ENCODE results near the gene ADAM8.

The ADAM8 gene

DNA sequence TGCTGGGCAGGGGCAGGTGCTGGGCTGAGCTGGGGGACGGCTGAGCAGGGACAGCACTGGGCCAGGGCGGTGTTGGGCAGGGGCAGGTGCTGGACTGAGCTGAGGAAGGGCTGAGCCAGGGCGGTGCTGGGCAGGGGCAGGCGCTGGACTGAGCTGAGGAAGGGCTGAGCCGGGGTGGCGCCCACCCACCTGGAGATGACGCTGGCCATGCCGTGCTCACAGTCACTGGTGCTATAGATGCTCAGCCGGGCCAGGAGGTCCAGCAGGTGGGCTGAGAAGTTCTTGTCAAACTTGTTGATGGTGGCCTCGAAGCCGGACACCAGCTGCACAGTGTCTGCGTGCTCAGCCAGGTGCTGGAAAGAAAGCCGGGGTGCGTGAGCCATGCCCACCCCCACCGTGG, 4.4 kb upstream of the ADAM8 start:
- no peak for DNase-seq

DNA sequence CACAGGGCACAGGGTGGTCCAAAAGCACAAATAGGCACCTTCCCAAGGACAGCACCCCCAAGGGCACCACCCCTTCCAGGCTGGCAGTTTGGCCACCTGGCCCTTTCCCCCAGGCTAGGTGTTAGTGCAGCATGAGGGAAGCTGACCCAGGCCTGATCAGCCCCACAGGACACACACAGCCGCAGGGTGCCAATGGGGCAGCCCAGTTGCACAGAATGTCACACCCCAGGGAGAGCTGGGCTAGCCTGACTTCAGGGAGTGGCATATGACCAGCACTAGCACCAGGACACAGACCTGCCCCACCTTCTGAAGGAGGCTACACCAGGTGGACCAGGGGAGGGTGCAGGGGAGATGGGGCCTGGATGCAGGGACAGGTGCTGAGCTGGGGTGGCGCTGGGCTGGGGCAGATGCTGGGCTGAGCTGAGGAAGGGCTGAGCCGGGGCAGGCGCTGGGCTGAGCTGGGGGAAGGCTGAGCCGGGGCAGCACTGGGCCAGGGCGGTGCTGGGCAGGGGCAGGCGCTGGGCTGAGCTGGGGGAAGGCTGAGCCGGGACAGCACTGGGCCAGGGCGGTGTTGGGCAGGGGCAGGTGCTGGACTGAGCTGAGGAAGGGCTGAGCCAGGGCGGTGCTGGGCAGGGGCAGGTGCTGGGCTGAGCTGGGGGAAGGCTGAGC, 3.9 kb upstream of the ADAM8 start:
- no peak for DNase-seq

DNA sequence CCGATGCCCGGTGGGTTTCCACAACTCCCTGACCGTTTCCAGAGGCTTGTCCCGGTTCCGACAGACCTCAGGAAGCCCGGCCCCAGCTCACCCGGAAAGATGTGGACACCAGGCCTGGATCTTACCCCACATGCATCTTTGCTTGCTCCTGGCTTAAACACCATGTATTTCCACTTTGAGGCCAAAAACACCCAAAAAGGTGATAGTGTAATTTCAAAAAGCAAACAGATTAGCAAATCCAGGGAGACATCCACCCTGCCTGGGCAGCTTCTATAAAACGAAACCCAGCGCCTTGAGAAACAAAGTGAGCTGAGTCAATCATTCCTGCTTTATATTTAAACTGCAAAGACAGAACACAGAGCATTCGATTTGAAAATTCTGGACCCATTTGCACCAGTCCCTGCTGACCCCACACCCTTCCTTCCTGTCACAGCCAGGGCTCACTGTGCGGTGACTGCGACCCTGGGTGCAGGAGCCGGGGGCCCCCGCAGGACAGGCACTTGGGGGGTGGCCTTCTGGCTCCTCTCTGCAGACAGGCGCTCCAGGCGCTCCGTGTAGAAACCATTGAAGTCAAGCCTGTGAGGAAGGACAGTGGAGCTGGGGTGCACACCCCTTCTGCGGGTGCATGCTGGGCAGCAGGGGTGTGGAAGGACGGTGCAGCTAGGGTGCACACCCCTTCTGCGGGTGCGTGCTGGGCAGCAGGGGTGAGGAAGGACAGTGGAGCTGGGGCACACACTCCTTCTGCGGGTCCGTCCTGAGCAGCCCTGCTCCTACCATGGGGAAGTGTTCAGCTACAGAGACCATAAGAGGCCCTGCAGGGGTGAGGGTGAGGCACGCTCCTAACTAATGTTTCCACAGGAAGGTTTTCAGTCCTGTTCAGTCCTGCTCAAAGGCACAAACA, 2.9 kb upstream of the ADAM8 start:
- no peak for DNase-seq

DNA sequence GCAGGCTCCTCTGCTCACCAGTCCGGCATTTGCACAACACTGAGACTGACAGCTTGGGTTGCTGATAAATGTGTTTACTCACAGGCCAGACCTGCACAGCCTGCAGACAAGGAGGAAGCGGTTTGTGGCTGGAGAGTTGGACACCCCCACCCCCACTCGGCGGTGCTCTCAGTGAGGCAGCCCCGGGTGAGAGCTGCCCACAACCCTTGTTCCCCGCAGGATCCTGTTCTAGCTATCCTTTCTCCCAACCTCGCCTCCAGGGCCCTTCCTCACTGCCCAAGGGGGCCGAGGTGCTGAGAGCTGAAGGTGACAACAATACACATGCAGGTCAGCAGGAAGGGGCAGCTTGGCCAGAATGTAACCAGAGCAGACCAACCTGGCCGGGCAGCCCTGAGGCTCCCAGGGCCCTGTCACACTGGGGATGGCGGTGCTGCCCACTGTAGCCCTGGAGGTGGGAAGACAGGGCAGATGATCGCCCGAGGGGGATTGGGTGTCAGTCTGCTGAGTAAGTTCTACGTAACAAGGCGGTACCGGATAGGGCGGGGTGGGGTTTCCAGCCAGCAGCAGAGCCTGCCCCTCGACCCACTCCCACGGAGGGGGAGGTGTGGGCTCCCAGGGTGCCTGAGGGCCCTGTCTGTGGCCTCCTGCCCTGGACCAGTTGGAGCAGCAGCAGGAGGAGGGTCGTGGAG, 2.1 kb upstream of the ADAM8 start:
- DNase-seq = no peak

DNA sequence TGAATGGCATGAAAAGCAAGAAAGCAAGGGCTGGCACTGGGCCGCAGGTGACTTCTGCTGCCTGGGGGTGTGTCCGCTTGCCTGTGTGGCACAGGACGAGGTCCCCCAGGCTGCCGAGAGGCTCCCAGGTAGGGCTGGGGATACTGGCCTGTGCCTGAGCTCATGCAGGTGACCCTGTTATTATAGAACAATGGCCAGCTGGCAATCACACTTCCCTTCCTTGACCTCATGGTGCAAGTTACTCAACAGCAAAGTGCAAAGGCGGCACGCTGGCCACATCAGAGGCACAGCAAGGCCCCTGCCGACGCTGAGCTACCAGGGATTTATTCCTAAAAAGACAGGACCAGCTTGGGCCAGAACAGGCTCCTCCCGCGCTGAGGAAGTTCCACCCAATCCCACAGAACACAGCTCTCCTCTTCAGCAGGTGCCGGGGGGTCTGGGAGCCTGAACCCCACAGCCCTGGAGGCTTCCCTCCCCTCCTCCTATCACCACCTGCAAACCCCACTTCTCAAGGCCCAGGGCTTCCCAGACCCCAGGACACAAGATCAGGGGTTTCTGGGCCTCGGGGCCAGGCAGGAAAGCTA, 1.4 kb upstream of the ADAM8 start:
- no peak for DNase-seq

DNA sequence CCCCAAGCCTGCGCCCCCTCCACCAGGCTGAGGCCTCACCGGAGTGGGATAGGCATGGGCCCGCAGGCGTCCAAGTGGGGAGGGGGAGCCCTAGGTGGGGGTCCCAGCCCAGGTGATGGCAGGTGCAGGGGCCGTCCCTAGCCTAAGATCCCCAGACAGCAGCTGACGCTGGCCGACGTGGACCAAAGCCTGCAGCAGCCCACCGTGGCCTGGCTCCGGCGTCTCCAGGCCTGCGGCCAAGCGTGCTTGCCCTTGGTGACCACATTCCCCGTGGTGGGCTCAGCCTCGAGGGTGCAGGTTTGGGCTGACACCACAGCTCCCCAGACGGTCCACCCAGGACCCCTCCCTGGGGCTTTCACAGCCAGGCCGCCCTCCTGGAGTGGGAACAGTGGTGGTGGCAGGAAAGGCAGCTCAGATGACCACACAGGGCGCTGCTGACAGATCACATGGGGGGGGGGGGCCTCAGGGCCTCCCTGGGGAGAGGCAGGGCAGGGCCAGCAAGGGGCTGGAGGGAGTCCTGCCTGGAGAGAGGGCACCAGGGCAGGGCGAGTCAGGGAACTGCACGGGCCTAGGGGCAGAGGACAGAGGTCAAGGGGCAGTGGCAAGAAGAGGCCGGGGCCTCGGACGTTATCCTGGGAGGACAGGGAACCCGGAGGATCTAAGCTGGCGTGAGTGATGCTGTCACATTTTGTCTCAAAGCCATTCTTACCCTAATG, 767 bp upstream of the ADAM8 start:
- DNase-seq = no peak

DNA sequence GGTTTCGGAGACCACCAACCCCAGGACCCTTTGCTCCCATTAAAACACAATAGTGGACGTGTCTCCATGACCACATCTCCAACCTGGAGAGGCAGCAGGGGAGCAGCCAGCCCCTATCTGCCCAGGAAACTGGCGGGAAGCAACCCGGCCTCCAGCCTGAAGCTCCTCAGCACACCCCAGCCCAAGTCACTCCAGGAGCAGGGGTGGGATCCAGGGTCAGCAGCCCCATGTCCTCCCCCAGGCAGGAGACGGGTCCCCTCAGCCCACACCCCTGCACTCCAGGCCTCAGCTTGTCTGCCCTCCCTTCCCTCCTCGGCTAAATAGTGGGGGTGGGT, 601 bp downstream of the ADAM8 start:
- DNase-seq = no peak

DNA sequence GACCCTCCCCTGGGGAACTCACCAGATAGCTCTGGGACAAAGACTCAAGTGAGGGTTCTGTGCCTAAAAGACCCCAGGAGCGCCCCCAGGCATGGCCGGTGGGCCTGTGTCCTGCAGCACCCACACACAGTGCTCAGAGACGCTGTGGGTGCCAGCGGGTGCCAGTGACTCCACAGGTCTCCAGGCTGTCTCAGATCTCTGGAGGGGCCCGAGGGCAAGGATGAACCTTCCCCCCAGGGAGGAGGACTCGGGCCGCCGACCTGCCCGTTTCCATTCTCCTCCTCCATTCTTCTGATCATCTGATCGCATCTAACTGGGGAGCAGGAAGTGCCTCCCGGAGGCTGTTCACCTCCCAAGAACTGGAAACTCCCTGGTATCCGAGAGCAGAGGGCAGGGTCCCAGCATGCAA, 980 bp downstream of the ADAM8 start:
- no peak for DNase-seq

DNA sequence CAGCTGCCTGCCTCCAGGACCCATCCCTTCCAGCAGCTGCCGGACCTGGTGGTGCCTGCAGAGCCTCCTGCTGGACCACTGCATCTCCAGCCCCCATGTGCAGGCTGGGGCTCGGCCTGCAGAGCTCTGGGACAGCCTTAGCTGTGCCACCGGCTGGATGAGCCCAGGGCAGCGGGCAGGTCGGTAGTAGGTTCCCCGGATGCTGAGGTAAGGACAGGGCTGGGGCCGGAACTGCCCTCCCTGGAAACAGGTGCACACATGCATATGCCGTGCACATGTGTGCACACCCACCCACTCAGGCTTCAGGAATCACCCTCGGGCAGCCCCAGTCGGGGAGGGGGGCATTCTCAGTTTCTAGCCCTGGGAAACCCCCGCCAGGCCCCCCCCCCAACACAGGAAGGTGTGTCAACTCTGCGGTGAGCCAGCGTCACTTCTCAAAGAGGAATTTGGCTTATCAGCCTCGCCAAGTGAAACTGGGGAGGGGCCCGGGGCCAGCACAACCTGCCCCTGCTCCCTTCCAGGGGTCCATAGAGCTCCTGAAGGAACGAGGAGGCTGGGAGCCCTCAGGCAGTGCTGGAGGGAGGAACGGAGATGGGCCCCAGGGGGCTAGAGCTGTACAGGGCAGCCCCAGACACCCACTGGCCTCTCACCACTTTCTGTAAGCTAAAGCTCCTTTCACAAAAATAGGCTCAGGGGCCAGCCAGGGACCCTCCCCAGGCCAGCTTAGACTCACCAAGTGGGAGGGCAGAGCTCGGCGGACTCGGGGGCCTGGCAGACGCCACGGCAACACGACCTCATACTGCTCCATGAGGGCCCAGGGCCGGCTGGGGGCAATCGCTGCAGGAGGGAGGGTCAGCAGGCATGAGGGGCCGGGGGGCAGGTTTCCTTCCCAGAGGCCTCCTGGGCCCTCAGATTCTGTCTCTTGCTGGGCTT, 1.7 kb downstream of the ADAM8 start:
- DNase-seq = no peak

DNA sequence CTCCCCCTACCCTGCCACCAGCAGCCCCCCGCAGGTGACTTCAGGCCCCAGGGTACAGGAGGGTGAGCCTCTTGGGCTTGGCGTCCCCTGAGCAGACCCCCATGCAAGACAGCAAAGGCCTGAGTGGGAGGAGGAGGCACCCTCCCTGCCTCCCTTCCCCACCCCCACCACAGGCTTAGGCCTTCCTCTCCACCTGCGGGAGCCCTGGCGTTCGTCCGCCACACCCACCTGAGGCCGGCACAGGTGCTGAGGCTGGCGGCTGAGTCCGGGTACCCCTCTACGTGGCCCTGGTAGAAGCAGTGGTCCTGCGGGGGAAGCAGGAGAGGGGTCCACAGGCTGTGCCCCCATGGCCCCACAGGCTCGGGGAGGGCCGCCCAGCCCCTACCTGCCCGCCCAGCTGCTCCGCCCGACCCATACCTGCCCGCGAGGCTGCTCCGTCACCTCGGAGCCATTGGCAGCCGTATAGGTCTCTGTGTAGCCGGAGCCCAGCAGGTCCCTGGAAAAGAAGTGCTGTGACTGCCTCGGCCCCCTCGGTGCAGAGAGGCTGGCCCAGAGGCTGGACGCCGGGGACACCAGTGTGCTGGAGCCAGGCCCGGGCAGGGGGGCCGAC, 3.0 kb downstream of the ADAM8 start:
- no peak for DNase-seq

DNA sequence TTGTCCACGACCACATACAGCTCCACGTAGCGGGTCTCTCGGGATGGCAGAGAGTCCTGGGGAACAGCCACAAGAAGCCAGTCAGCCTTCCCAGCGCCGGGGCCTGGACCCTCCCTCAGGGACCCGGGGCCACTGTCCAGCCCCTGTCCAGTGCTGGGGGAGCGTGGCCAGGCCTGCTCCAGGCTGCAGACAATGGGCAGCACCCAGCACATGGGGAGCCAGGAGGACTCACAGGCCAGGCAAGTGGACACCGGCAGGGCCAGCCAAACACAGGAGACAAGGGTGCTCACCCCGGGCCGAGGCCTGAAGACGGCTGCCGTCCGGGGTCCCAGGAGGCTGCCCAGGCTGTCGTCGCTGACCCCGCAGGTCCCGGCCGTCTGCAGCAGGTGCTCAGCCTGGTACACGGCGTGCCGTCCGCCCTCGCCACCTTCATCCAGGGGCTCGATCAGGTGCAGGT, 3.7 kb downstream of the ADAM8 start:
- DNase-seq = no peak

DNA sequence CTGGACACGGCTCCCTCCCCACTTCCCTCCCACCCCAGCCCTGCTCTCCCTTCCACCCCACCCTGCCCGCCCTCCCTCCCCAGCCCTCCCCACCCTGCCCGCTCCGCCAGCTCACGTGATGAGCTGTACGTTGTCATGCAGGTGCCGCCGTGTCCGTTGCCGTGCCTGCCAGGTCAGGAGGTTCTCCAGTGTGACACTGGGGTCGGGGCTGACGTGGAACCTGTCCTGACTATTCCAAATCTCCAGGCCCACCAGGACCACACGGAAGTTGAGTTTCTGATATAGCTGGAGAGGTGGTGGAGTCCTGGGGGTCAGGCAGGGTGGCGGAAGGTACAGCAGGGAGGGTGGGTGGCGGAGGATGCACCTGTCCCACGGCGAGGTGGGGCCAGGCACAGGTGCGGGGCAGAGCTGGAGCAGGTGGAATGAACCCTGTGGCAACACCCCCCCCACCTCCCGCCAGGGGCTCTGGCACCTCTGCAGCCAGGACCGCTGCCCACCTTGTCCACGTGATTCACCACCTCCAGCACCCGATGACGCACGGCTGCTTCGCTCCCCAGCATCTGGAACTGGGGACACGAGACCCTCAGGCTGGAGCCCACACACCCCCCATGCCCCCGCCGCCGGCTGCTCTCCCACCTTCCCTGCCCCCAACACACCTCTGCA, 4.2 kb downstream of the ADAM8 start:
- DNase-seq = no peak

DNA sequence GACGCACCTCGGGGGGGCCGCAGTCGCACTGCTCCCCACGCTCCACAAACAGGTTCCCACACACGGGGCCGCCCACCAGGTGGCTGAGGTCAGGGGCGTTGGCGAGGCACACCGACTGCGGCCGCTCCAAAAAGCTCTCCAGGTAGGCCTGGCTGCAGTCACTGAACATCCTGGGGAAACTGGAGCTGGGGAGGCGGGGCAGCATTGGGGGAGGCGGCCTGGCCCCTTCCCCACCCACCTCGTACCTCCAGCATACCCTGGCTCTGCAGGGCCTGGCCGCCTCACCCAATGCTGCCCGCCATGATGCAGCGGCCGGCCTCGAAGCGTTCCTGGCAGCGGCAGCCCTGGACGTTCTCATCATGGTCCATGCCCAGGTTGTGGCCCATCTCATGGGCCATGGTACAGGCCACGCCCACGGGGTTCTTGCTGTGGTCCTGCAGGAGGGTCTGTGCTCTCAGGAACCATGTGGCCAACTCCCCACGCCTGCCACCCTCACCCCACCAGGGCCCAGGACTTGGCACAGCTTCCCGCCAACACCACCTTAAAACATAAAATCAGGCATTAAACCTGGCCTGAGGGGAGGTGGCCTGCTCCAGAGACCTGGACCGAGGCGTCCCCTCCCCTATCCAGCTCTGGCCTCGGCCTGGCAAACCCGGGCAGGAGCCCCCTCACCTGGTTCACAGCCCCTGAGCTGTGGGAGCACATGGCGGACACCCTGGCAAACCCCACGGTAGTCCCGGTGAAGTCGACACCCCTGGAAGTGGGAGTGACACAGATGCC, 5.0 kb downstream of the ADAM8 start:
- no peak for DNase-seq

DNA sequence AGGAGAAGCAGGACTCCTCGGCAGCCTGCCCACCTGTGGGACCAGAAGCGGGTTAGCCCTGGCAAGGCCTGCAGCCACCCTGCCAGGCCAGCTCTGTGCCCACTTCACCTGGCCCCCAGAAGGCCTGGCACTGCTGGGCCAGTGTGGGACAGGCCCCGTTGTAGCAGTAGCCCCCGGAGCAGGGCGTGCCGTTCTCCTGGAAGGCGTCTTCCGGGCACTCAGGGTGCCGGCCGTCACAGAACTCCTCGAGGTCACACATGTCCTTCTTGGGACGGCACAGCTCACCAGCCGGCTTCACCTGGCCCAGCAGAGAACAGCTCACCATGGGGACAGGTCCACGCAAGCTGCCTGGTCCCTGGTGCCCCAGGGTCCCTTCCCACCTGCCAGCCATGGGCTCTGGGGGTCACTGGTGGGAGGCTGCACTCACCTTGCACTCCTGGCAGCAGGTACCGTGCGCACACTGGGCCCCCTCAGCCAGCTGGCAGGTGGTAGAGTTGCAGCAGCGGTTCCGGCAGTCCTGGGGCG, 5.8 kb downstream of the ADAM8 start:
- no peak for DNase-seq

DNA sequence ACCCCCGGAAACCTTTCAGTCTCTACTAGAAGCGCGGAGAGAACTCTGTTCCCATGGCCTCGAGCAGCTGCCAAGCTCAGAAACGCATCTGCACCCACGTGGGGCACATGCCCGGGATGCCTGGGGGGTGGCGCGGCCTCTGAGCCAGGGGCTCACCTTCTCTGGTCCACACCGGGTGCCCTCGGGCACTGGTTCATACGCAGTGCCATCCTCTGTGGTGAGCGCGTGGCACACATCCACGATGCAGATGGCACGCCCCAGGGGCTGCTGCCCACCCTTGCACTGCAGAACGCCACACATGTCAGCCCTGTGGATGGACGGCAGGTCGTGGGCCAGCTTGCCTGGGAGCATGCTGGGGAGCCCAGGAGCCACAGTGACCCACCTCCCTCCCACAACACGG, 6.5 kb downstream of the ADAM8 start:
- DNase-seq = no peak

DNA sequence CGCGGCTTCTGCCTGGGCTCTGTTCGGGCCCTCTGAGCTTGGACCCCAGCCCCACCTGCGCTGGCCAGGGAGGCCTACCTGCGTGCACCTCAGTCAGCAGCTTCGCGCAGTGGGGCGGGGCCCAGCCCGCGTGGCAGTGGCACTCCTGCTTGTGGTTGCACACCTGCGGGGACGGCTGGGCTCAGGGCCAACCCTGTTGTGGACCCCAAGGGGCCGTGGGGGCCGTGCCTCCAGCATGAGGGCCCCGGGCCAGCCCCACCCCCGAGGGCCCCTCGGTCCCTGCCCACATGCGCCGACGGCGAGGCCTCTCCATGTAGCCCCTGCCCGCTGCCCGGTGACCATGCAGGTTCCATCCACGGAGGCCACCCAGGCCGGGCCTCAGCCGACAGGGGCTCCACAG, 7.3 kb downstream of the ADAM8 start:
- DNase-seq = no peak

DNA sequence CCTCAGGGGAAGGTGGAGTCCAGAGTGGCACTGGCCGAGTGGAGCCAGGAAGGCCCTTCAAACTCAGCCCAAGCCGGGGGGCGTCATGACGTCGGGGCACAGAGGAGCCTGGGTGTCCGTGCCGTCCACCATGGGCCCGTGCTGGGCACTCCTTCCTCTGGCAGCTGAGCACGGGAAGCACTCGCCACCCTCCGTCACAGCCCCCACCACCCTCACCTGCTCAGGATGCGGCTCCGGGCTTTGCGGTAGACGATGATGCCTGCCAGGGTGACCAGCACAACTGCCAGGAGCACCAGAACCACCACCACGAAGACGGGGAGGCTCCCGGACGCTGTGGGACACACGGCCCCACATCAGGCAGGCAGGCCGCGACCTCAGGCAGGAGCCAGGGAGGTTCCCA, 8.1 kb downstream of the ADAM8 start:
- no peak for DNase-seq

DNA sequence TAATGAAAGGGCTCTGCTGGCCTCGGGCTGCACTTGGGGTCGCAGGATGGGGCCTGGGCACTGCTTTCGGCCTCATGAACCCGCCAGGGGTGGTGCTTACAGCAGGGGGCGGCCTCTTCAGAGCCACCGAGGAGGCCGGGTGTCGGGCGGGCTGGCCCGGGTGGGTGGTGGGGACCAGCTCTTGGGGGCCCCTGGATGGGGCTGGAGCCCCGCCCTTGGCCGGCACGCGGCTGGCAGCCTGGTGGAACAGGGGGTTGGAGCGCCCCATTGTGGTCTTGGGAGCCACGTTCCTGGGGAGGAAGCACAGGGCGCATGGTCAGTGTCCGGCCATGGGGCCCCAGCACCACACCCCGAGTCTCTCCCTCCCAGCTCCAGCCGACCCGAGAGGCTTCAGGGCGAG, 8.8 kb downstream of the ADAM8 start:
- DNase-seq = no peak

DNA sequence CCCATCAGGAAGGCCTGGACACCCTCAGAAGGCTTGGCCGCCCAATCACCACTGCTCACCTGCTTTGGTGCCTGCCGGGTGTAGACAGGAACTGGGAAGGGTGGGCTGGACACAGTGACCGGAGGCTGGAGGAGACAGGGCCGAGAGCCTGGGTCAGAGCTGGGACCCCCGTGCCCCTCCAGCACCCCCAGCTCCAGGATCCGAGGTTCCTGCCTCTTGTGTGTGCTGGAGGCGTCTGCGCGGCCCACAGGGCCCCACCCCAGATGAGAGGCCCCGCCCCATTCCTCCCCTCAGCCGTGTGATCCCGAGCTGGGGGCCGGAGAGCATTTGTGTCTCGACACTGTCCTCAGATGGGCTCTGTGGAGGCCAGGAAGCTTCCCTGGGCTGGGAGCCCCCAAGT, 9.4 kb downstream of the ADAM8 start:
- DNase-seq = no peak

Data from NCI-H2029 (cell line).